Thyroid gland (tissue), 4 donors: Measurements from ENCODE around the gene RALBP1. TPM values are rescaled to one million over a fixed set of nuclear protein-coding genes. Genes with fewer than 3 reads are reported as not detected.
"Not testable (repeated sequence)": the region's sequence is repeated elsewhere in the genome, so short reads cannot be mapped to it uniquely, and the experiment has no call there.

Experiments used
- DNase-seq, 2 donors: peaks; one replicate each; pipeline ENCODE4 v3.0.0-alpha.2; 2019
- H3K27ac ChIP-seq, 3 donors: fragments of 200-600 bp; sonication (generic); 1 replicate in 2 of 3; 2 replicates in 1 of 3; pipeline ENCODE4 v1.5.1; 2016 to 2019; ENCODE audit warnings: mild to moderate bottlenecking in 1 of 3, moderate library complexity in 1 of 3
- H3K27me3 ChIP-seq: fragments of 200-600 bp; sonication (generic); one replicate; pipeline ENCODE4 v1.5.1; 2019
- H3K36me3 ChIP-seq, 2 donors: fragments of 200-600 bp; sonication (generic); one replicate each; pipeline ENCODE4 v1.5.1; 2016 to 2019
- H3K4me1 ChIP-seq, 2 donors: fragments of 200-600 bp; sonication (generic); one replicate each; pipeline ENCODE4 v1.5.1; 2017 to 2019
- H3K4me3 ChIP-seq, 3 donors: fragments of 200-600 bp; sonication (generic); replicated peaks in 1 of 3; 1 replicate in 2 of 3; 2 replicates in 1 of 3; pipeline ENCODE4 v1.5.1; 2016; ENCODE audit warnings: mild to moderate bottlenecking in 1 of 3
- H3K9me3 ChIP-seq: fragments of 200-600 bp; sonication (generic); one replicate; pipeline ENCODE4 v1.5.1; 2017
- POLR2A ChIP-seq, 2 donors: fragments of 450-650 bp; IDR thresholded peaks; one replicate each; pipeline ENCODE4 v1.6.1; 2017; ENCODE audit warnings: antibody characterized with exemption in 2 of 2, mild to moderate bottlenecking in 2 of 2, moderate library complexity in 1 of 2
- WGBS, 2 donors: methylation state at CpG; one replicate each; pipeline ENCODE4 v1.1.5; 2017; 5-methylcytosine and 5-hydroxymethylcytosine counted together
- intact Hi-C: fragments of 100-400 bp; cut with DNase I; formaldehyde crosslinking; loops from one replicate; pipeline ENCODE4 v1.15.1; 2023
- total RNA-seq, 4 donors: library from RNA; depleted of rRNA; stranded (reverse); fragments of >200 nt; gene quantifications; one replicate each; pipeline ENCODE4 v1.2.3, GENCODE V29; 2016
- TF ChIP-seq, protein P1 (sequence below), 6 experiments: fragments of 200-600 bp in 3 of 6; fragments of 450-650 bp in 3 of 6; sonication (generic) in 3 of 6; IDR thresholded peaks; one replicate each; pipeline ENCODE4 v1.5.1; 2016 to 2019; ENCODE audit warnings: antibody characterized with exemption in 6 of 6, mild to moderate bottlenecking in 2 of 6, inconsistent platforms in 1 of 6, moderate library complexity in 1 of 6

The RALBP1 gene
- total RNA-seq, 4 donors from 2014 or later = 46.6 to 69.9 (median 62.8) TPM

DNA sequence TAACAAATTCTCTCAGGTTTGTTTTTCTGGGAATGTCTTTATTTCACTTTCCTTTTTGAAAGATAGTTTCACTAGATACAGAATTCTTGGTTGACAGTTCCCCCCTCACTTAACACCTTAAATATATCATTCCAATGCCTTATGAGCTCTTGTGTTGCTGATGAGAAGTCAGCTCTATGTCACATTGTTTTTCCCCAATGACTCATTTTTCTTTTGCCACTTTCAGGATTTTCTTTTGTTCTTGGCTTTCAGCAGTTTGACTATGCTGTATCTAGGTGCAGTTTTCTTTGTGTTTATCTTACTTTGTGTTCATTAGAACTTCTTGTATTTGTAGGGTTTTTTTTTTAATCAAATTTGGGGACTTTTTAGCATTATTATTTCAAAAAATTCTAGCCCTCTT, 5.6 kb upstream of the RALBP1 start:
- no peak overlapping the region for H3K27ac ChIP-seq
- H3K9me3 ChIP-seq = no peaks in the 10 kb centered on the region
- TF ChIP-seq, protein P1, sequence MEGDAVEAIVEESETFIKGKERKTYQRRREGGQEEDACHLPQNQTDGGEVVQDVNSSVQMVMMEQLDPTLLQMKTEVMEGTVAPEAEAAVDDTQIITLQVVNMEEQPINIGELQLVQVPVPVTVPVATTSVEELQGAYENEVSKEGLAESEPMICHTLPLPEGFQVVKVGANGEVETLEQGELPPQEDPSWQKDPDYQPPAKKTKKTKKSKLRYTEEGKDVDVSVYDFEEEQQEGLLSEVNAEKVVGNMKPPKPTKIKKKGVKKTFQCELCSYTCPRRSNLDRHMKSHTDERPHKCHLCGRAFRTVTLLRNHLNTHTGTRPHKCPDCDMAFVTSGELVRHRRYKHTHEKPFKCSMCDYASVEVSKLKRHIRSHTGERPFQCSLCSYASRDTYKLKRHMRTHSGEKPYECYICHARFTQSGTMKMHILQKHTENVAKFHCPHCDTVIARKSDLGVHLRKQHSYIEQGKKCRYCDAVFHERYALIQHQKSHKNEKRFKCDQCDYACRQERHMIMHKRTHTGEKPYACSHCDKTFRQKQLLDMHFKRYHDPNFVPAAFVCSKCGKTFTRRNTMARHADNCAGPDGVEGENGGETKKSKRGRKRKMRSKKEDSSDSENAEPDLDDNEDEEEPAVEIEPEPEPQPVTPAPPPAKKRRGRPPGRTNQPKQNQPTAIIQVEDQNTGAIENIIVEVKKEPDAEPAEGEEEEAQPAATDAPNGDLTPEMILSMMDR (IDR thresholded peaks at IDR 0.05) = no peak
- TF ChIP-seq POLR2A (IDR thresholded peaks at IDR 0.05) = no peak
- no peaks in the 10 kb centered on the region for H3K36me3 ChIP-seq
- intact Hi-C loops = no loop called here
- H3K4me1 ChIP-seq = peaks cover 0 to 6% of the 10 kb centered on the region in 2 donors
- no peak overlapping the region for H3K4me3 ChIP-seq
- no peak for DNase-seq
- H3K27me3 ChIP-seq = no peaks in the 10 kb centered on the region

- Histone ChIP-seq H3K27me3 (no peaks in the 10 kb centered on the region), H3K4me3 (peak overlapping the region; percentile 7 to 95 (median 89)), H3K4me1 (peaks cover 11 to 12% of the 10 kb centered on the region in 2 donors), H3K36me3 (peaks cover 0 to 6% of the 10 kb centered on the region in 2 donors), H3K9me3 (no peaks in the 10 kb centered on the region), H3K27ac (peak overlapping the region; percentile 94 to 95 (median 94))
- WGBS, 2 donors = 26 to 31% methylated on average over 22 to 37 of the region's 37 CpGs
- intact Hi-C loops = no loop called here
- peak; percentile 2 for DNase-seq
- no peak for TF ChIP-seq POLR2A (IDR thresholded peaks at IDR 0.05)
- TF ChIP-seq, protein P1 (IDR thresholded peaks at IDR 0.05) = no peak
Observed at GRCh38 chr18:9474108-9474982, 968 bp upstream of the RALBP1 start.

DNA sequence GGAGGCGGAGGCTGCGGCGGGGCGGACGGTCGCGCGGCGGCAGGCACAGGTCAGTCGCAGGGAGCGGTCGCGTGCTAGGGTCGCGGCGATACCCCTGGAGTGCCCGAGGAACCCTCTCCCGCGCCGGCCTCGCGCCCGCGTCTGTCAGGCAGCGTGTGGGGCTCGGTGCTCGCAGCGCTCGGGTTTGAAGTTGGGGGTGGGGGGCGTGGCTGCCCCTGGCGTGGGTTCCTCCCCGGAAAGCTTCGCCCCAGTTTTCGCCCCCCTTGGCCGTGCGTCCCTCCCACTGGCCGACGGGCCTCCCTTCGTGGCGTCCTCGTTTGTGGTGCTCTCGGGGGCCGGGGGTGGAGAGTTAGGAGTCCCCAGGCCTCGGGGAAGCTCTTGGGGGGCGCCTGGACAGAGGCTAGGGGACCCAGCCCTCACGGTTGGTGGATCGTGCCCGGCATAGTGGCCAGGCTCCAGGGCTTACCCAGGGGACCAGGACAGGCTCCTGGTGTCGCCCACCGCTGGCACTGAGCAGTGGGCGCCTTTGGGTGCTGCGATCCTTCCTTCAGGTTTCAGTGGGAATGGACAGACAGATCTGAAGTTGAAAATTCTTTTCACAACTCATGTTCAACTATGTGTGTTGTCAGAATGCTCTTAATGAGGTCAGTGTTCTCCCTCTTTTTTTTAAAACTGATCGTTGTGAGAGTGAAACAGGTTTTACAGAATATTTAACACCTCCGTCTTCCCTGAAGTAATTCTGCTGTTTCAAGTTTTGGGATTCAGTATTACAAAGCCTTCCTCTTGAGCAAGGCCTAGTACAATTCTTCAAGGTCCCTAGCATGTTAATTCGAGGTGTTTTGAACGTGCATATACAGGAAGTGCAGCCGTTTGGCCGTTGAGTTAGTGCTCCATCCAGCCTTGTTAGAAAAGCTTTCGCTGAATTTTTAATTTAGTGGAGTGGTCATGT, 604 bp downstream of the RALBP1 start:
- H3K27me3 ChIP-seq = no peaks in the 10 kb centered on the region
- intact Hi-C loops = no loop called here
- H3K9me3 ChIP-seq = no peaks in the 10 kb centered on the region
- peak in 1 of 2 donors; percentile 27 for TF ChIP-seq POLR2A (IDR thresholded peaks at IDR 0.05)
- TF ChIP-seq, protein P1 (IDR thresholded peaks at IDR 0.05) = no peak
- H3K27ac ChIP-seq = peak overlapping the region; percentile 78 to 81 (median 80)
- H3K36me3 ChIP-seq = peaks cover 0 to 6% of the 10 kb centered on the region in 2 donors
- peaks cover 15% of the 10 kb centered on the region in 2 donors for H3K4me1 ChIP-seq
- peak in 1 of 2 donors; percentile 68 for DNase-seq
- H3K4me3 ChIP-seq = peak overlapping the region; percentile 86 to 95 (median 93)
- 1% methylated on average over 15 to 35 of the region's 59 CpGs for WGBS, 2 donors

DNA sequence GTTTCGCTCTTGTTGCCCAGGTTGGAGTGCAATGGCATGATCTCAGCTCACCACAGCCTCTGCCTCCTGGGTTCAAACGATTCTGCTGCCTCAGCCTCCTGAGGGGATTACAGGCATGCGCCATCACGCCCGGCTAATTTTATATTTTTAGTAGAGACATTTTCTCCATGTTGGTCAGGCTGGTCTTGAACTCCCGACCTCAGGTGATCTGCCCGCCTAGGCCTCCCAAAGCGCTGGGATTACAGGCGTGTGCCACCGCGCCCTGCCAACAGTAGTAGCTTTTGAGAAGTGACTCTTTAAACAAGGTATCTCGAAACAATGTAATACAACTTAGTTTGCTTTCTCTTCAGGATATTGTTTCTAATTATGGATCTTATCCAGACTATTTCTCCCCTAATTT, 1.6 kb downstream of the RALBP1 start:
- 84 to 93% methylated on average over 12 of the region's 12 CpGs for WGBS, 2 donors
- DNase-seq, H3K4me3 ChIP-seq, H3K27ac ChIP-seq, H3K9me3 ChIP-seq, intact Hi-C loops, H3K27me3 ChIP-seq: not testable (repeated sequence)
- Histone ChIP-seq H3K4me1 (peaks cover 15% of the 10 kb centered on the region in 2 donors), H3K36me3 (peaks cover 0 to 11% of the 10 kb centered on the region in 2 donors)

- intact Hi-C loops = no loop called here
Observed at GRCh38 chr18:9477509-9477908, 2.2 kb downstream of the RALBP1 start.

More at GRCh38 chr18:9477509-9477908, 2.2 kb downstream of the RALBP1 start:
- Histone ChIP-seq H3K9me3 (no peaks in the 10 kb centered on the region), H3K36me3 (peaks cover 0 to 11% of the 10 kb centered on the region in 2 donors), H3K27ac (no peak overlapping the region), H3K4me1 (peaks cover 15% of the 10 kb centered on the region in 2 donors), H3K4me3 (no peak overlapping the region), H3K27me3 (no peaks in the 10 kb centered on the region)
- DNase-seq = no peak
- TF ChIP-seq, protein P1 (IDR thresholded peaks at IDR 0.05) = no peak
- TF ChIP-seq POLR2A (IDR thresholded peaks at IDR 0.05) = no peak
- WGBS, 2 donors = 47 to 73% methylated on average over 1 of the region's 1 CpG
